Karpas-422 (cell line): Measurements from ENCODE around the gene THSD4. TPM values are rescaled to one million over a fixed set of nuclear protein-coding genes. Genes with fewer than 3 reads are reported as not detected.

ENCODE experiments used
- DNase-seq: peaks from one replicate; pipeline ENCODE4 v3.0.0-alpha.2; 2015
- H2AFZ ChIP-seq: fragments of 200-600 bp; sonication (generic); 2 replicates; pipeline ENCODE4 v1.6.1; 2014; ENCODE audit warnings: antibody characterized with exemption, low read length, mixed read lengths
- H3K27ac ChIP-seq: fragments of 200-600 bp; sonication (generic); 2 replicates; pipeline ENCODE4 v1.5.1; 2014; ENCODE audit warnings: mild to moderate bottlenecking, low read length, moderate library complexity
- H3K27me3 ChIP-seq: fragments of 200-600 bp; sonication (generic); 2 replicates; pipeline ENCODE4 v1.6.1; 2014; ENCODE audit warnings: low read length, mixed read lengths
- H3K36me3 ChIP-seq: fragments of 200-600 bp; sonication (generic); 2 replicates; pipeline ENCODE4 v1.6.1; 2014; ENCODE audit warnings: low read length, mixed read lengths; ENCODE audit not compliant: insufficient read depth
- H3K4me1 ChIP-seq: fragments of 200-600 bp; sonication (generic); 2 replicates; pipeline ENCODE4 v1.6.1; 2014; ENCODE audit warnings: mild to moderate bottlenecking, low read length, mixed read lengths
- H3K4me2 ChIP-seq: fragments of 200-600 bp; sonication (generic); 2 replicates; pipeline ENCODE4 v1.6.1; 2014; ENCODE audit warnings: low read length, low read depth, mild to moderate bottlenecking; ENCODE audit not compliant: poor library complexity, severe bottlenecking
- H3K4me3 ChIP-seq: fragments of 200-600 bp; sonication (generic); 2 replicates; pipeline ENCODE4 v1.5.1; 2014; ENCODE audit warnings: mild to moderate bottlenecking, antibody characterized with exemption, low read length, mixed read lengths
- H3K79me2 ChIP-seq: fragments of 200-600 bp; sonication (generic); 2 replicates; pipeline ENCODE4 v1.6.1; 2014; ENCODE audit warnings: mild to moderate bottlenecking, low read length, mixed read lengths
- H3K9ac ChIP-seq: fragments of 200-600 bp; sonication (generic); 2 replicates; pipeline ENCODE4 v1.6.0; 2014; ENCODE audit warnings: low read length
- H3K9me2 ChIP-seq: fragments of 200-600 bp; sonication (generic), shearing (Covaris generic); replicated peaks from 2 replicates; pipeline ENCODE4 v1.6.0; 2014; ENCODE audit warnings: mild to moderate bottlenecking, low read length, moderate library complexity; ENCODE audit not compliant: insufficient read depth
- H3K9me3 ChIP-seq: fragments of 300-700, 200-600 bp; sonication (generic); 2 replicates; pipeline ENCODE4 v1.6.1; 2014; ENCODE audit warnings: low read length, mixed read lengths
- H4K20me1 ChIP-seq: fragments of 200-600 bp; sonication (generic); 2 replicates; pipeline ENCODE4 v1.6.1; 2014; ENCODE audit warnings: mild to moderate bottlenecking, antibody characterized with exemption, low read length, low read depth; ENCODE audit not compliant: insufficient read depth
- total RNA-seq: library from RNA; depleted of rRNA; stranded (reverse); fragments of >200 nt; shearing (Covaris generic); gene quantifications from 2 replicates; pipeline ENCODE4 v1.2.3, GENCODE V29; 2014; ENCODE audit warnings: low replicate concordance

THSD4 gene
- total RNA-seq, 1 experiment from 2014 or later: 0.11 TPM

GRCh38 chr15:71303977-71304376 lies 188.7 kb downstream of the THSD4 start:
- Histone ChIP-seq H3K9me3 (no peaks in the 10 kb centered on the region), H3K36me3 (no peaks in the 10 kb centered on the region), H4K20me1 (no peaks in the 10 kb centered on the region), H3K27ac (no peak overlapping the region), H3K4me2 (no peak overlapping the region), H3K9ac (no peak overlapping the region), H3K27me3 (no peaks in the 10 kb centered on the region), H3K9me2 (no peaks in the 10 kb centered on the region), H3K4me3 (no peak overlapping the region), H3K79me2 (no peaks in the 10 kb centered on the region), H2AFZ (no peak overlapping the region), H3K4me1 (no peaks in the 10 kb centered on the region)
- peak; percentile 38 for DNase-seq

GRCh38 chr15:71304681-71305080 lies 189.4 kb downstream of the THSD4 start:
- Histone ChIP-seq H3K9ac (no peak overlapping the region), H3K4me1 (no peaks in the 10 kb centered on the region), H3K27me3 (no peaks in the 10 kb centered on the region), H3K4me3 (no peak overlapping the region), H3K36me3 (no peaks in the 10 kb centered on the region), H2AFZ (no peak overlapping the region), H3K9me3 (no peaks in the 10 kb centered on the region), H4K20me1 (no peaks in the 10 kb centered on the region), H3K27ac (no peak overlapping the region), H3K9me2 (no peaks in the 10 kb centered on the region), H3K79me2 (no peaks in the 10 kb centered on the region), H3K4me2 (no peak overlapping the region)
- DNase-seq: peak; percentile 17

DNA sequence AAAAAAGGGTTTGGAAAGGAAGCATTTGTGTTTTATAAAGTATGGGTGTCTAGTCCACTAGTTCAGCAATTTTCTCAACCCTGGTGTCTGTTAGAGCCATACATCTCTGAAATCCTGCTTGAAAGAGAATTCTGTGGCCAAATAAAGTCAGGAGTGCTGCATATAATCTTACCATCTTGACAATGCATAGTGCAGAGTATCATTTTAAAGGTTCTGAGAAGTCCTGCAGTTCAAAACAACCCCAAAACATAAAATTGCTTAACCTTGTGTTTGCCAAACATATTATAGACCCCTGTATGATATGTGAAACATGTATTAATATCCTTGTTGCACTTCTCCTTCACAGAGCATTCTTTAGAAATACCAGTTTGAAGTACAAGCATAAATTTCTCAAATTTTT lies 191.3 kb downstream of the THSD4 start:
- H3K9me3 ChIP-seq: no peaks in the 10 kb centered on the region
- peak; percentile 15 for DNase-seq
- H2AFZ ChIP-seq: no peak overlapping the region
- no peaks in the 10 kb centered on the region for H3K4me1 ChIP-seq
- H3K36me3 ChIP-seq: no peaks in the 10 kb centered on the region
- no peaks in the 10 kb centered on the region for H4K20me1 ChIP-seq
- H3K27ac ChIP-seq: no peak overlapping the region
- no peak overlapping the region for H3K4me2 ChIP-seq
- no peaks in the 10 kb centered on the region for H3K9me2 ChIP-seq
- no peaks in the 10 kb centered on the region for H3K27me3 ChIP-seq
- no peak overlapping the region for H3K4me3 ChIP-seq
- H3K9ac ChIP-seq: no peak overlapping the region
- H3K79me2 ChIP-seq: no peaks in the 10 kb centered on the region

GRCh38 chr15:71312194-71312708 lies 197.0 kb downstream of the THSD4 start:
- DNase-seq: no peak
- H3K79me2 ChIP-seq: no peaks in the 10 kb centered on the region
- no peaks in the 10 kb centered on the region for H3K27me3 ChIP-seq
- no peak overlapping the region for H3K9ac ChIP-seq
- no peak overlapping the region for H3K27ac ChIP-seq
- H3K36me3 ChIP-seq: no peaks in the 10 kb centered on the region
- H3K4me2 ChIP-seq: no peak overlapping the region
- H2AFZ ChIP-seq: no peak overlapping the region
- no peaks in the 10 kb centered on the region for H4K20me1 ChIP-seq
- no peak overlapping the region for H3K4me3 ChIP-seq
- no peaks in the 10 kb centered on the region for H3K9me2 ChIP-seq
- no peaks in the 10 kb centered on the region for H3K9me3 ChIP-seq
- H3K4me1 ChIP-seq: no peaks in the 10 kb centered on the region

- Histone ChIP-seq H3K27ac (no peak overlapping the region), H3K9me2 (no peaks in the 10 kb centered on the region), H3K4me3 (no peak overlapping the region), H3K4me1 (no peaks in the 10 kb centered on the region), H3K9me3 (no peaks in the 10 kb centered on the region), H3K4me2 (no peak overlapping the region), H2AFZ (no peak overlapping the region), H3K27me3 (no peaks in the 10 kb centered on the region), H3K9ac (no peak overlapping the region), H3K36me3 (no peaks in the 10 kb centered on the region), H3K79me2 (no peaks in the 10 kb centered on the region), H4K20me1 (no peaks in the 10 kb centered on the region)
- DNase-seq: no peak
Observed at GRCh38 chr15:71312731-71313460, 197.6 kb downstream of the THSD4 start.

DNA sequence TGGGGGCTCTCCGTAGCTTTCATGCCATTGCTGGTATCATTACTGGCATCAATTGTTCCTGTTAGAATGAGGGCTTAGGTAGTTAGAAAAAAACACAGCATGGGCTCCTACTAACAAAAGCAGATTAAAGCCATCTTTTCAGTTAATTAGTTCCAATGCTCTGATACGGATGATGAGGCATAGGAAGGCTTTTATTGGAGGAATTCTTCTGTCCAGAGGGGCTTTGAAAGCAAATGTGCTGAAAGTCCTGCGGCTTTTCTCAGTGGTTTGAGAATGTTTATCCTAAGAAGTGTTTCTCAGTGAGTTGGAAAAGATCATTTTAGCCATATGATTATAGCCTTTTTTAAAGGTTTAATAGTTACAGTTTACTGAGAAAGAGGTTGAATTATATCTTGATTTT lies 198.5 kb downstream of the THSD4 start:
- Histone ChIP-seq H3K27ac (no peak overlapping the region), H3K4me2 (no peak overlapping the region), H3K79me2 (no peaks in the 10 kb centered on the region), H3K36me3 (no peaks in the 10 kb centered on the region), H3K9me3 (no peaks in the 10 kb centered on the region), H3K27me3 (no peaks in the 10 kb centered on the region), H3K9ac (no peak overlapping the region), H2AFZ (no peak overlapping the region), H3K4me3 (no peak overlapping the region), H4K20me1 (no peaks in the 10 kb centered on the region), H3K4me1 (no peaks in the 10 kb centered on the region), H3K9me2 (no peaks in the 10 kb centered on the region)
- DNase-seq: no peak

GRCh38 chr15:71314956-71315537 lies 199.8 kb downstream of the THSD4 start:
- no peaks in the 10 kb centered on the region for H3K9me2 ChIP-seq
- no peak overlapping the region for H3K4me3 ChIP-seq
- H3K9me3 ChIP-seq: no peaks in the 10 kb centered on the region
- no peak overlapping the region for H3K9ac ChIP-seq
- no peaks in the 10 kb centered on the region for H3K27me3 ChIP-seq
- no peak overlapping the region for H3K4me2 ChIP-seq
- no peak for DNase-seq
- H3K79me2 ChIP-seq: no peaks in the 10 kb centered on the region
- H3K27ac ChIP-seq: no peak overlapping the region
- H2AFZ ChIP-seq: no peak overlapping the region
- H4K20me1 ChIP-seq: no peaks in the 10 kb centered on the region
- H3K36me3 ChIP-seq: no peaks in the 10 kb centered on the region
- no peaks in the 10 kb centered on the region for H3K4me1 ChIP-seq

- no peak overlapping the region for H3K27ac ChIP-seq
Observed at GRCh38 chr15:71316911-71317310, 201.6 kb downstream of the THSD4 start.

More at GRCh38 chr15:71316911-71317310, 201.6 kb downstream of the THSD4 start:
- H3K9me2 ChIP-seq: no peaks in the 10 kb centered on the region
- no peaks in the 10 kb centered on the region for H3K36me3 ChIP-seq
- no peaks in the 10 kb centered on the region for H4K20me1 ChIP-seq
- H3K4me2 ChIP-seq: no peak overlapping the region
- H3K4me3 ChIP-seq: no peak overlapping the region
- H3K9me3 ChIP-seq: no peaks in the 10 kb centered on the region
- no peaks in the 10 kb centered on the region for H3K4me1 ChIP-seq
- H3K9ac ChIP-seq: no peak overlapping the region
- DNase-seq: no peak
- H3K27me3 ChIP-seq: no peaks in the 10 kb centered on the region
- H2AFZ ChIP-seq: no peak overlapping the region
- no peaks in the 10 kb centered on the region for H3K79me2 ChIP-seq
